Neuronal stem cell (in vitro differentiated cells): ENCODE results near the gene MFSD6.

Source experiments
- DNase-seq: peaks from one replicate; pipeline ENCODE4 v3.0.0-alpha.2; 2013; ENCODE audit warnings: low spot score
- H2AFZ ChIP-seq: one replicate; pipeline ENCODE4 v1.6.1; 2013; ENCODE audit warnings: mild to moderate bottlenecking, low read length, inconsistent platforms
- H2AK5ac ChIP-seq: 2 replicates; pipeline ENCODE4 v1.6.1; 2013; ENCODE audit warnings: low read depth, mild to moderate bottlenecking, inconsistent platforms, low read length, moderate library complexity, mixed read lengths
- H2BK120ac ChIP-seq: 2 replicates; pipeline ENCODE4 v1.6.1; 2013; ENCODE audit warnings: low read depth, mild to moderate bottlenecking, inconsistent platforms, low read length, moderate library complexity, mixed read lengths
- H2BK12ac ChIP-seq: one replicate; pipeline ENCODE4 v1.6.1; 2013; ENCODE audit warnings: low read length, inconsistent platforms
- H2BK15ac ChIP-seq: 2 replicates; pipeline ENCODE4 v1.6.1; 2013; ENCODE audit warnings: mild to moderate bottlenecking, low read length, inconsistent platforms, mixed read lengths
- H2BK5ac ChIP-seq: one replicate; pipeline ENCODE4 v1.6.1; 2013; ENCODE audit warnings: inconsistent platforms, mild to moderate bottlenecking, low read length, moderate library complexity
- H3K14ac ChIP-seq: one replicate; pipeline ENCODE4 v1.6.1; 2013; ENCODE audit warnings: low read length, inconsistent platforms
- H3K18ac ChIP-seq: 2 replicates; pipeline ENCODE4 v1.6.1; 2013; ENCODE audit warnings: low read length, inconsistent platforms
- H3K23ac ChIP-seq: 2 replicates; pipeline ENCODE4 v1.6.1; 2013; ENCODE audit warnings: low read depth, mild to moderate bottlenecking, mixed read lengths, low read length, inconsistent platforms; ENCODE audit not compliant: poor library complexity
- H3K27ac ChIP-seq: replicated peaks from 3 replicates; pipeline ENCODE4 v1.5.1; 2013; ENCODE audit warnings: low read length, inconsistent platforms
- H3K27me3 ChIP-seq, 3 experiments: 2 replicates each; pipeline ENCODE4 v1.6.1; 2013; ENCODE audit warnings: low read length in 3 of 3, mild to moderate bottlenecking in 2 of 3, inconsistent platforms in 1 of 3, low read depth in 1 of 3, mixed read lengths in 1 of 3, moderate library complexity in 1 of 3; ENCODE audit not compliant: control insufficient read depth in 3 of 3, insufficient read depth in 3 of 3
- H3K36me3 ChIP-seq, 2 donors: replicated peaks in 1 of 2; 2 replicates each; pipeline ENCODE4 v1.6.1; 2013; ENCODE audit warnings: low read length in 2 of 2; ENCODE audit not compliant: control insufficient read depth in 2 of 2, insufficient read depth in 2 of 2
- H3K4ac ChIP-seq: 2 replicates; pipeline ENCODE4 v1.6.1; 2013; ENCODE audit warnings: inconsistent platforms, mild to moderate bottlenecking, low read length, moderate library complexity
- H3K4me1 ChIP-seq, 2 donors: 1 replicate in 1 of 2; 2 replicates in 1 of 2; pipeline ENCODE4 v1.6.1; 2013; ENCODE audit warnings: low read length in 2 of 2, low read depth in 1 of 2; ENCODE audit not compliant: control insufficient read depth in 2 of 2, insufficient read depth in 1 of 2
- H3K4me2 ChIP-seq: one replicate; pipeline ENCODE4 v1.6.1; 2013; ENCODE audit warnings: mild to moderate bottlenecking, low read length, inconsistent platforms; ENCODE audit not compliant: insufficient read depth, poor library complexity, severe bottlenecking
- H3K4me3 ChIP-seq, 2 donors: 2 replicates each; pipeline ENCODE4 v1.5.1; 2013; ENCODE audit warnings: low read length in 2 of 2, mild to moderate bottlenecking in 2 of 2, inconsistent platforms in 1 of 2, moderate library complexity in 1 of 2
- H3K79me1 ChIP-seq: one replicate; pipeline ENCODE4 v1.6.1; 2013; ENCODE audit warnings: low read depth, mild to moderate bottlenecking, inconsistent platforms, low read length, moderate library complexity
- H3K9ac ChIP-seq: one replicate; pipeline ENCODE4 v1.6.1; 2013; ENCODE audit warnings: mild to moderate bottlenecking, low read depth, low read length, inconsistent platforms; ENCODE audit not compliant: poor library complexity
- H3K9me3 ChIP-seq, 2 donors: replicated peaks in 1 of 2; 2 replicates each; pipeline versions ENCODE3 to v1.6.1; 2013; ENCODE audit warnings: low read length in 2 of 2, mild to moderate bottlenecking in 2 of 2, inconsistent platforms in 1 of 2, low read depth in 1 of 2, mixed read lengths in 1 of 2, moderate library complexity in 1 of 2; ENCODE audit not compliant: control insufficient read depth in 2 of 2, insufficient read depth in 1 of 2
- H4K8ac ChIP-seq: one replicate; pipeline ENCODE4 v1.6.1; 2013; ENCODE audit warnings: low read depth, mild to moderate bottlenecking, inconsistent platforms, low read length, moderate library complexity
- H4K91ac ChIP-seq: one replicate; pipeline ENCODE4 v1.6.1; 2013; ENCODE audit warnings: low read length, low read depth, mild to moderate bottlenecking, inconsistent platforms; ENCODE audit not compliant: poor library complexity
- WGBS, 2 donors: extraction: QIAGEN DNeasy Blood & Tissue Kit; methylation state at CpG; one replicate each; pipeline ENCODE4 v1.1.7; 2013; ENCODE audit warnings: missing lambda C conversion rate in 2 of 2, mixed read lengths in 1 of 2; ENCODE audit not compliant: insufficient read length in 2 of 2, insufficient replicate concordance in 1 of 2; ENCODE audit errors: extremely low coverage in 2 of 2; 5-methylcytosine and 5-hydroxymethylcytosine counted together

Gene MFSD6

DNA sequence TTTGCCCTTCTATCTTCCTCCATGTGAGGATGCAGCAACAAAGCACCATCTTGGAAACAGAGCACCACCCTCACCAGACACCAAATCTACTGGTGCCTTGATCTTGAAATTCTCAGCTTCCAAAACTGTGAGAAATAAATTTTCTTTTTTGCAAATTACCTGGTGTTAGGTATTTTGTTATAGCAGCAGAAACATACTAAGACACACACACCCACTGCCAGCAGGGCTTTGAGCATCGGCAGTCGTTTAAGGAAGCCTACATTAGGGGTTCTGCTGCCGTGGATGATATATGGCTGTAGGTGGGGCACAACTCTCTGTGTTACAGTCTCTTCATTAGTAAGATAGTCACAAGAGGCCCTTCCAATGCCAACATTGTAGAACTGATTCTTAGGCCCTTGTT lies 20.7 kb upstream of the MFSD6 start:
- H4K8ac ChIP-seq: no peak overlapping the region
- H3K4me1 ChIP-seq: no peaks in the 10 kb centered on the region
- H3K79me1 ChIP-seq: no peaks in the 10 kb centered on the region
- no peak overlapping the region for H2BK15ac ChIP-seq
- no CpG with 5 or more reads among the region's 3 CpGs for WGBS, 2 donors
- H2AK5ac ChIP-seq: no peak overlapping the region
- H2AFZ ChIP-seq: no peak overlapping the region
- no peak overlapping the region for H3K4ac ChIP-seq
- no peak overlapping the region for H2BK120ac ChIP-seq
- no peak overlapping the region for H2BK12ac ChIP-seq
- no peak overlapping the region for H3K27ac ChIP-seq
- DNase-seq: no peak
- H3K23ac ChIP-seq: no peak overlapping the region
- H3K18ac ChIP-seq: no peak overlapping the region
- no peak overlapping the region for H3K14ac ChIP-seq
- H3K27me3 ChIP-seq: peaks cover 0 to 6% (median 0%) of the 10 kb centered on the region in 3 experiments
- H2BK5ac ChIP-seq: no peak overlapping the region
- H3K4me3 ChIP-seq: no peak overlapping the region
- H3K9ac ChIP-seq: no peak overlapping the region
- no peaks in the 10 kb centered on the region for H3K9me3 ChIP-seq
- no peaks in the 10 kb centered on the region for H3K36me3 ChIP-seq
- no peak overlapping the region for H4K91ac ChIP-seq
- H3K4me2 ChIP-seq: no peak overlapping the region

GRCh38 chr2:190396271-190396670 lies 11.9 kb upstream of the MFSD6 start:
- Histone ChIP-seq H3K9ac (no peak overlapping the region), H3K18ac (no peak overlapping the region), H3K23ac (no peak overlapping the region), H2BK120ac (no peak overlapping the region), H3K4me3 (no peak overlapping the region), H2BK15ac (no peak overlapping the region), H3K27me3 (peaks cover 0 to 7% (median 0%) of the 10 kb centered on the region in 3 experiments), H2AFZ (no peak overlapping the region), H3K4ac (no peak overlapping the region), H2BK5ac (no peak overlapping the region), H3K79me1 (no peaks in the 10 kb centered on the region), H4K8ac (no peak overlapping the region), H2BK12ac (no peak overlapping the region), H4K91ac (no peak overlapping the region), H3K14ac (no peak overlapping the region), H3K27ac (no peak overlapping the region), H3K36me3 (no peaks in the 10 kb centered on the region), H3K9me3 (no peaks in the 10 kb centered on the region), H2AK5ac (no peak overlapping the region), H3K4me2 (no peak overlapping the region), H3K4me1 (no peaks in the 10 kb centered on the region)
- no peak for DNase-seq
- no CpG with 5 or more reads among the region's 2 CpGs for WGBS, 2 donors

DNA sequence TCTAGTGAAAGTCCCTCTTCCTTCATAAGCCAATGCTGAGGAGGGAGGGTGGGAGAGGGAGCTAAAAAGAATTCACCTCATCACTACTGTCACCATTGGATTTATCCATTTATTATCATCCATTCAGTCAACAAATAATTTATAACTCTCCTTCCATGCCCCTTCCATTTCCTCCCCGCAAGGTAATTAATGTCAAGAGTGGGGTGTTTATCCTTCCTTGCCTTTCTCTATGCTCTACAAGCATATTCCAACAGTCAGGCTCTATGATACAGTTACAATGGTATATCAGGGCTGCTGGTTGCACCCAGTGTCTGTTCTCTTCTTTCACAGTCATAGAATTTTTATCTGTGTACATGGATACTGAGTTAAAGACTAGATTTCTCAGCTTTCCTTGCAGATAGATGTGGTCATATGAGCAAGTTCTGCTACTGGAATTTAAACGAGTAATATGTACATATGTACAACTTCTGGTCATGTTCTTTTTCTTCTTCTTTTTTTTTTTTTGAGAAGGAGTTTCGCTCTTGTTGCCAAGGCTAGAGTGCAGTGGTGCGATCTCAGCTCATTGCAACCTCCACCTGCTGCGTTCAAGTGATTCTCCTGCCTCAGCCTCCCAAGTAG lies 5.1 kb upstream of the MFSD6 start:
- Histone ChIP-seq H2AK5ac (no peak overlapping the region), H3K4ac (no peak overlapping the region), H4K91ac (no peak overlapping the region), H3K4me3 (no peak overlapping the region), H3K9me3 (peaks cover 0 to 3% of the 10 kb centered on the region in 2 donors), H3K14ac (no peak overlapping the region), H2BK5ac (no peak overlapping the region), H2AFZ (no peak overlapping the region), H3K4me2 (no peak overlapping the region), H3K9ac (no peak overlapping the region), H4K8ac (no peak overlapping the region), H2BK12ac (no peak overlapping the region), H3K79me1 (no peaks in the 10 kb centered on the region), H3K18ac (no peak overlapping the region), H3K4me1 (peaks cover 5 to 9% of the 10 kb centered on the region in 2 donors), H3K36me3 (no peaks in the 10 kb centered on the region), H3K23ac (no peak overlapping the region), H3K27me3 (peaks cover 0 to 37% (median 7%) of the 10 kb centered on the region in 3 experiments), H2BK15ac (no peak overlapping the region), H2BK120ac (no peak overlapping the region), H3K27ac (no peak overlapping the region)
- DNase-seq: no peak
- no CpG with 5 or more reads among the region's 5 CpGs for WGBS, 2 donors

DNA sequence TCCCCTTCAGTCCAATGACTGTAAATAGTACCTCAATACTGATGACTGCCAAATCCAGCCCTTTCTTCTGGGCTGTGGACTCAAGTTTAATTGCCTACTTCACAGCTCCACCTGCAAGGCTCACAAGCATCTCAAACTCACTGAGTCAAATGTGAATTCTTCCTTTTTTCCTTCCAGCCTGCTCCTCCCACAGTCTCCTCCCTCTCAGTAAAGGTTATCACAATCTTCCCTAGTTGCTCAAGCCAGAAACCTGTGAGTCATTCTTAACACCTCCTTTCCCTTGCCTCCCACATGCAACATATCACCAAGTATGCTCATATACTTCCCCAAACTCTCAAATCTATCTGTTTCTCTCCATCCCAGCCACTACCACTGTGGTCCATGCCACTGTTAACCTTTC lies 3.7 kb upstream of the MFSD6 start:
- H2AK5ac ChIP-seq: no peak overlapping the region
- H2BK12ac ChIP-seq: no peak overlapping the region
- no peak overlapping the region for H4K8ac ChIP-seq
- H2BK15ac ChIP-seq: no peak overlapping the region
- H3K79me1 ChIP-seq: no peaks in the 10 kb centered on the region
- no peak overlapping the region for H3K14ac ChIP-seq
- H3K9ac ChIP-seq: no peak overlapping the region
- peaks cover 6 to 9% of the 10 kb centered on the region in 2 donors for H3K4me1 ChIP-seq
- H2AFZ ChIP-seq: no peak overlapping the region
- no peak overlapping the region for H3K23ac ChIP-seq
- H3K27ac ChIP-seq: no peak overlapping the region
- no peak overlapping the region for H2BK120ac ChIP-seq
- H3K18ac ChIP-seq: no peak overlapping the region
- no peak overlapping the region for H3K4me3 ChIP-seq
- peaks cover 3 to 46% (median 16%) of the 10 kb centered on the region in 3 experiments for H3K27me3 ChIP-seq
- no peaks in the 10 kb centered on the region for H3K36me3 ChIP-seq
- H3K4ac ChIP-seq: no peak overlapping the region
- peaks cover 0 to 3% of the 10 kb centered on the region in 2 donors for H3K9me3 ChIP-seq
- no peak for DNase-seq
- H3K4me2 ChIP-seq: no peak overlapping the region
- H4K91ac ChIP-seq: no peak overlapping the region
- no peak overlapping the region for H2BK5ac ChIP-seq
